ENCODE data around the gene NSUN4. TPM values are rescaled to one million over a fixed set of nuclear protein-coding genes. Genes with fewer than 3 reads are reported as not detected.
A peak's percentile ranks its signal among the peaks of the same experiment; 100 is the strongest.
"Not testable (repeated sequence)": the region's sequence is repeated elsewhere in the genome, so short reads cannot be mapped to it uniquely, and the experiment has no call there.

NSUN4 gene
- total RNA-seq, 1 donor from 2014 or later, result 27.7 TPM

GRCh38 chr1:46325285-46326076 is 15.1 kb upstream of the NSUN4 start:
- not testable (repeated sequence) for ATAC-seq, H3K9me3 ChIP-seq

GRCh38 chr1:46328182-46328581 is 12.4 kb upstream of the NSUN4 start:
- H3K9me3 ChIP-seq; H3K4me1 ChIP-seq; H3K4me3 ChIP-seq; DNase-seq; H3K27me3 ChIP-seq; ATAC-seq; H3K27ac ChIP-seq; intact Hi-C loops (cut with DNase I); H3K36me3 ChIP-seq: not testable (repeated sequence)

More at GRCh38 chr1:46325285-46326076, 15.1 kb upstream of the NSUN4 start:
- intact Hi-C loops (cut with DNase I); H3K36me3 ChIP-seq; H3K4me1 ChIP-seq; H3K27ac ChIP-seq; H3K4me3 ChIP-seq; H3K27me3 ChIP-seq; DNase-seq: not testable (repeated sequence)

GRCh38 chr1:46329807-46330206 is 10.8 kb upstream of the NSUN4 start:
- H3K4me1 ChIP-seq; DNase-seq; H3K27me3 ChIP-seq; H3K36me3 ChIP-seq; H3K9me3 ChIP-seq; H3K27ac ChIP-seq; H3K4me3 ChIP-seq; intact Hi-C loops (cut with DNase I); ATAC-seq: not testable (repeated sequence)

- H3K27ac ChIP-seq; H3K9me3 ChIP-seq; H3K27me3 ChIP-seq; ATAC-seq; H3K4me1 ChIP-seq; intact Hi-C loops (cut with DNase I); H3K36me3 ChIP-seq; DNase-seq; H3K4me3 ChIP-seq: not testable (repeated sequence)
These were observed 10.2 kb upstream of the NSUN4 start for GRCh38 chr1:46330381-46330780.

- H3K9me3 ChIP-seq; ATAC-seq; H3K27ac ChIP-seq; H3K27me3 ChIP-seq; intact Hi-C loops (cut with DNase I); H3K36me3 ChIP-seq; H3K4me3 ChIP-seq; H3K4me1 ChIP-seq: not testable (repeated sequence)
- DNase-seq, result peak; percentile 46
These were observed 8.6 kb upstream of the NSUN4 start for GRCh38 chr1:46331786-46332540.

GRCh38 chr1:46333300-46334029 is 7.1 kb upstream of the NSUN4 start:
- Histone ChIP-seq H3K36me3 (no peaks in the 10 kb centered on the region), H3K27ac (no peak overlapping the region), H3K4me3 (no peak overlapping the region), H3K27me3 (no peaks in the 10 kb centered on the region), H3K9me3 (no peaks in the 10 kb centered on the region), H3K4me1 (no peaks in the 10 kb centered on the region)
- peak; percentile 19 for DNase-seq
- intact Hi-C loops (cut with DNase I), result no loop called here
- ATAC-seq, result peak; percentile 85
- peak; percentile 21 for TF ChIP-seq CTCF (IDR thresholded peaks at IDR 0.05)

- H3K36me3 ChIP-seq, result no peaks in the 10 kb centered on the region
- H3K27ac ChIP-seq, result no peak overlapping the region
- TF ChIP-seq CTCF (IDR thresholded peaks at IDR 0.05), result no peak
- intact Hi-C loops (cut with DNase I), result no loop called here
- H3K27me3 ChIP-seq, result no peaks in the 10 kb centered on the region
- ATAC-seq (no peak), DNase-seq (no peak)
- no peak overlapping the region for H3K4me3 ChIP-seq
- H3K4me1 ChIP-seq, result no peaks in the 10 kb centered on the region
- no peaks in the 10 kb centered on the region for H3K9me3 ChIP-seq
These were observed 6.6 kb upstream of the NSUN4 start for GRCh38 chr1:46334030-46334384.

- no peak for TF ChIP-seq CTCF (IDR thresholded peaks at IDR 0.05)
- DNase-seq (no peak), ATAC-seq (no peak)
- Histone ChIP-seq H3K36me3 (no peaks in the 10 kb centered on the region), H3K27ac (no peak overlapping the region), H3K4me1 (peaks cover 5% of the 10 kb centered on the region), H3K9me3 (no peaks in the 10 kb centered on the region), H3K4me3 (no peak overlapping the region), H3K27me3 (no peaks in the 10 kb centered on the region)
- intact Hi-C loops (cut with DNase I), result no loop called here
These were observed 5.5 kb upstream of the NSUN4 start for GRCh38 chr1:46335081-46335480.

- intact Hi-C loops (cut with DNase I); H3K27ac ChIP-seq; DNase-seq; H3K9me3 ChIP-seq; H3K27me3 ChIP-seq; H3K4me3 ChIP-seq; ATAC-seq; H3K36me3 ChIP-seq: not testable (repeated sequence)
- H3K4me1 ChIP-seq, result peaks cover 13% of the 10 kb centered on the region
These were observed 3.2 kb upstream of the NSUN4 start for GRCh38 chr1:46337409-46337808.
